GM18519 (cell line): ENCODE measurements around the gene TTC19.

ENCODE experiments used
- ATAC-seq: cut with Tn5 transposase; IDR thresholded peaks from one replicate; pipeline ENCODE4 v1.9.1; 2021; ENCODE audit warnings: mild to moderate bottlenecking, moderate library complexity; ENCODE audit not compliant: unreplicated experiment, low FRiP score

Gene TTC19

DNA sequence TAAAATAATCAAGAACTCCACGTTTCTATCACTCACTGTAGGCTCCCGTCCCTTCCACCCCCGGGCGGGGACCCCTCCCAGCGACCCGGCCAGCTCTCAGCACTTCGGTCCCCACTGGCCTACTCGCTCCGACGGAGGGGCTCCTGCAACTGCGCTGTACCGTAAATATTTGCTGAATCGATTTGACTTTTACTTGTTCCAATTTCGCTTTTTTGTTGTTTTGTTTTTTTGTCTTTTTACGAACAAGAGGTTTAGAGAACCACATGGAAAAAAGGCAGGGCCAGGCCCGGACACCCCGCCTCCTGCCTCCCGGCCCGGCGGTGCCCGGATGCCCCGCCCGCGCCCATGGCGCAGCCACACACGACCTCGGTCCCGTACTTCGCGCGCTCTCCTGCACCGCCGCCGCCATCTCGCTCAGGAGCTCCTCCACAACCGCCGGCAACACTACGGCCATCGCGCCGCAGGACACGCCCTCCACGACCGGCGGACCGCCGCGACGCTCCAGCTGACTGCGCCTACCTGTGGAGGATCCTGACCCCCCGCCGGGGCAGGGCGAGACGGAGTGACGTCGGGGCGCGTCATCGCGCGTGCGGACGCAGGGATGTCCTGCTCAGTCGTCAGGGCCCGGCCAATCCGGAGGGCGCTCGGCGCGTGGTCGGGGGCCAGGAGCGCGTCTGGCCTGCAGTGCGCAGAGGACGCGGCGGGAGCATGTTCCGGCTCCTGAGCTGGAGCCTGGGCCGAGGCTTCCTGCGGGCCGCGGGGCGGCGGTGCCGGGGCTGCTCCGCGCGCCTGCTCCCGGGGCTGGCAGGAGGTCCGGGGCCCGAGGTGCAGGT lies at the start of gene TTC19, which contains the start of gene ZSWIM7:
TSS of gene TTC19 (plus strand) at position 684 of the 833 bp plus-strand sequence. CDS start at position 709, 25 bp downstream.
TSS of gene ZSWIM7 (minus strand) at position 564 of the 833 bp plus-strand sequence. CDS start at position 454, 110 bp downstream.
- ATAC-seq, result peak; percentile 91

DNA sequence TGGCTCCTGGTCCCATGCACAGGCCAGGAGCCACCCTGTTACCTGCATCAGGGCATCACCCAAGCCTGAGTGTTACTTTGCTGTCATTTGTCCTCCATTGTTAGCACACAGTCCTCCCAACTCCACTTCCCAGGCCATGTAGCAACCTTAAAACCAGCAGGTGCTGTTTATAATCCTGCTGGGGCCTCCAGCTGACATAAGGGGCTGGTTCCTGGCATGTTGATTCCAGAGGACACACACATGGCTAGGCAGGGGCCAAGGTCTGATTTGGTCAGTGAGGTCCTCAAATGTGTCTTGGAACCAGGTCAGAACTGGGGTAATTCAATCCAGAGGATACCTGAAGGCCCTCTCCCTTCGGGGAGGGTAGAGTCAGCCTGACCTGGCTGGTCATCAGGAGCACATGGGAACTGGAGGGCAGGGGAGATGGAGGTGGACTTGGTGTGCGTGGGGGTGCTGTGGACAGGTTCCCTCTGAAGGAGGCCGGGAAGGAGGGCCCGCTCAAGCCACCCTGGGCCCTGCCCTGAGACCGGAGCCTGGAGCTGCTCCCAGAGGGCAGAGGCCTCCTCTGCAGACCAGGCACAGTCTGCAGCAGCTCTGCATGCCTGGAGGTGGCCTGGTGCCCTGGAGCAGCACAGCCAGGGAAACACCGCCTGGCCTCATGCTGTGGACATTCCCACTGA lies 48.1 kb upstream of the TTC19 start:
- no peak for ATAC-seq

GRCh38 chr17:15952048-15952532 lies 47.5 kb upstream of the TTC19 start:
- ATAC-seq, result no peak

DNA sequence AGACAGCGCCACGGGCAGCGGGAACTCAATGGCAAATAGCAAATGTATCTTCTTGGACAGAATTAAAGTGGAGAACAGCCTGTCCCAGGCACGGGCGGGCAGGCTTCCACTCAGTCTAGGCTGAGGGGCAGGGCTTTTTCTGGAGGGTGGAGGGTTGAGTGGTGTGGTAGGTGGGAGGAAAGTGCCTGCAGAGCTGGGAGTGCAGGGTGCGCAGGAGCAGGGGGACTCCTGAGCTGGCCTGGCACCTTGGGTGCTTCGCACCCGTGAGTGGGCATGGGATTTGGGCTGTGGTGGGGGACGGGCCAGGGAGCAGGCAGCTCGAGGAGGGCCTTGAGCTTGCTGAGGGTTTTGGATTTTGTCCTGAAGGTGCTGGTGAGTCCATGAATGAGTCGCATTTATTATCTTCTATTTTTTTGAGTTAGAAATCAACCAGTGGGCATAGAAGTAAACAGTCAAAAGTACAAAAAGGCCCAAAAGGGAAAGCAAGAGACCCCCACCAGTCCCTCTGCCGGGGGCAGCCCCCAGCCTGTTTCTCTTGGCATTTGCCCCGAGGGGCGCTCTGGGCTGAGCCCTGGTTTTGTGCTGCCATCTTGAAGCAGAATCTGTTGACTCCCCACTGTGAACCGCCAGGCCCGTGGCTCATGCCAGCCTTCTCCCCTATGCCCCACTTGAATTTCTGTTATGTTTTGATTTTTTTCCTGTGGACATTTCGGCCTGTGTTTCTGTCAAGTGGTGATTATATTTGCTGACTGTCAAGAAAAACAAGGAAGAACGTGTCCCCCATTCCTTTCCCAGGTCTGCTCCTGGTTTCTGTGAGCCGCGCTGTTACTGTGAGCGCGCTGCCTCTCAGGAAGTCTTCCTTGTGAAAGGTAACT lies 46.5 kb upstream of the TTC19 start:
- ATAC-seq, result no peak

DNA sequence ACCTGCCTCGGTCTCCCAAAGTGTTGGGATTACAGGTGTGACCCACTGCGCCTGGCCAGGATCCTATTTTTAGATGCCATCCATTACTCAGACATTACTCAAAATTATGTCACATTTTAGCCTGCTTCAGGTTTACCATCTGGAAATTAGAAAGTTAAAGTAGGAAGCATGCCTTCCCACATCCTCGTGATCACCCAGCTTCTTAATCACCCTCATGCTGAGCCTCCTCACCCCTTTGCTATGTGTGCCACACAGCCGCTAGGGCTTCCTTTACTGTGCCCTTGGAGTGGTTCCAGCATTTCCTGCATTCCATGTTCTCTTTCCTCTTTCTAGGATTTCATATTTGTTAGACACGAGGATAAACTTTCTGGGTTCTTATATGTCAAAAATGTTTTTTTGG lies 45.4 kb upstream of the TTC19 start:
- no peak for ATAC-seq

DNA sequence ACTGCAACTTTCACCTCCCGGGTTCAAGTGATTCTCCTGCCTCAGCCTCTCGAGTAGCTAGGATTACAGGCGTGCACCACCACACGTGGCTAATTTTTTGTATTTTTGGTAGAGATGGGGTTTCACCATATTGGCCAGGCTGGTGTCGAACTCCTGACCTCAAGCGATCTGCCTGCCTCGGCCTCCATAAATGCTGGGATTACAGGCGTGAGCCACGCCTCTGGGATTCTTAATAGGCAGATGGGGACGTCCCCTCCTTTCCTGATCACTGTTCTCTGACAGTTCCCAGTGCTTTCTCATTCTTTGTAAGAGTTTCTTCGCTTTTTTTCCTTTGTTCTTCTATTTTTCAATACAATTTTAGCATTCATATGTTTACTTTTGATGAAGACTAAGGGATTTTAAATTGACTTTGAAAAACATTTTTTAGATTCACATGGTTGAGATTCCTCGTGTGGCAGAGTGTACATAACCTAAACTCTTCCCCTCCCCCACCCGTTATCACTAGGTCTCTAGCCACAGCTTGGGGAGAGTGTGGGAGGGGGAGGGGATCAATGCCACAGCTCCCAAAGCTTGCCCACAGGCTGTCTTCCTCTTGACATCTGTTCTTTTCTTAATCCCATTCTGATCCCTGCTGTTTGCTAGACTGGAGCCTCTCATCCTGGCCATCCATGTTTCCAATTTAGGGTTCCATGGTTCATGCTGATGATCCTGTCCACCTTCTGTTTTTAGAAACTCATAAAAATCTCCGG lies 43.7 kb upstream of the TTC19 start:
- ATAC-seq, result no peak

GRCh38 chr17:15957206-15957605 lies 42.4 kb upstream of the TTC19 start:
- no peak for ATAC-seq

DNA sequence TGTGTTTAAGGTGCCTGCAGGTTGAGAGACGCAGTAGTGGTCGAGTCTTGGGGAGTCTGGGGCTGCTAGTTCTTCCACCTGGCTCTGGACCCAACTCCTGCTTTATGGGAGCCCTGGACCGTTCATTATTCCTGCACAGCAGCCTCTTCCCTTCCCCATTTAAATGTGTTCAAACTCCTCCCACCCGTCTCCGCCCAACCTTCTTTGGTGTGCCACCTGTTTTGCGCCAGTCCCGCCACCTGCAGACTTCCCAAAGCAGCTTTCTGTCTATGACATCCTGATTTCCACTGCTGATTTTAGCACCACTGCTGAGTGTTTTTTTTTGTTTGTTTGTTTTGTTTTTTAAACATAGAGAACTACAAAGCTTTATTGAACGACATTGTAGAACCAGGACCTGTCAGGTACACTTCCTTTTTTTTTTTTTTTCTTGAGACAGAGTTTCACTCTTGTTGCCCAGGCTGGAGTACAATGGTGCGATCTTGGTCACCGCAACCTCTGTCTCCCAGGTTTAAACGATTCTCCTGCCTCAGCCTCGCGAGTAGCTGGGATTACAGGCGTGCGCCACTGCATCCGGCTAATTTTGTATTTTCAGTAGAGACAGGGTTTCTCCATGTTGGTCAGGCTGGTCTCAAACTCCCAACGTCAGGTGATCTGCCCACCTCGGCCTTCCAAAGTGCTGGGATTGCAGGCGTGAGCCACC lies 41.9 kb upstream of the TTC19 start:
- ATAC-seq, result no peak

GRCh38 chr17:15958484-15958854 lies 41.2 kb upstream of the TTC19 start:
- ATAC-seq, result no peak

DNA sequence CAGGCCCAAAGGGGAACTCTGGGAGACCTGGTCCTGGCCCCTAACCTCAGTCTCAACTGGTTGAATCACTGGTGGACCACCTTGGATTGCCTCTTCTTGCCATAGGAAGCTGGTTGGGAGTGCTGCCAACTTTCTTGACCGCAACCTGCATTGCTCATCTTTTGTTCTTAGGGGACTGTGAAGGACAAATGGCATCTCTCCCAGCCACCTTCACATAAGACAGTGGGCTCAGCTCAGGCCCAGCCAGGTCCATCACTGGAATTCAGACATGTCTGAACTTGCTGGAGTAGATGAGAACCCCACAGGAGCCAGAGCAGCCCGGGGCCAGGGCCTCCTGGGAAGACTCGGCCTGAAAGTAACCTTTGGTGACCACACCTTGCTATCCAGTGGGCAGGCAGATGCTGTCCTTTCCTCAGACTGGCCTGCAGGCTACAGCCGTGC lies 35.9 kb upstream of the TTC19 start:
- ATAC-seq, result no peak

GRCh38 chr17:15965528-15965927 lies 34.1 kb upstream of the TTC19 start:
- no peak for ATAC-seq

- no peak for ATAC-seq
These were observed 33.3 kb upstream of the TTC19 start for GRCh38 chr17:15966183-15966878.

DNA sequence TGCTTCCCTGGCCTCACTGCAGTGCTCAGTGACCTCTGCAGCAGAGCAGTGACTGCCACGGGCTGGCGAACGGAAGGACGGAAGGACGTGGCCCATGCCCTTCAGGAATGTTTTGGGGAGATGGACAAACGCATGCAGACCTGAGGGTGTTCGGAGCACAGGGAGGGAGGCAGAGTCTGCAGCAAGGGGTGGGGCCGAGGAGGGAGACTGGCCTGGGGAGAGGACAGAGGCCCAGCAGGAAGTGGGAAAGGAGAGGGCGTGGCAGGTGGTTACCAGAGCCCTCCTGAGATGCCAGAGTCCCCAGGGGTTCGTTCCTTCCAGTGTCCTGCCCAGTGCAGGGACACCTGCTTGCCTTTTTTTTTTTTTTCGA lies 32.8 kb upstream of the TTC19 start:
- ATAC-seq, result no peak

GRCh38 chr17:15967706-15968399 lies 31.8 kb upstream of the TTC19 start:
- ATAC-seq, result no peak

DNA sequence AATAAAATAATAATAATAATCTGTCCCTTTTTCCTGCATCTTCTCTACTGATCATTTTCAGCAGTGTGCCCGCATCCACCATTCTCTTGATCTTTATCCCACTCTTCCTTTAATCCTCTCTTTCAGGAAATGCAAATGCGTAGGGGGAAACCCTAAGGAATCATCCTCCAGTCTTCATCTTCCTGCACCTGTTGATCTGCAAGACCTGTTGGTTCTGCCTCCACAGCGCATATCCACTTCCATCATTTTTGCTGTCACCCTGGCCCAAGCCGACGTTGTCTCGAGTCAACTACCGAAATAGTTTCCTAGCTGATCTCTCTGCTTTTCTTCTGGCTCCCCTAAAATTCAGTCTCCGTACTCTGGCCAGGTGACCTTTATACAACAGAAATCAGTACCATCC lies 30.2 kb upstream of the TTC19 start:
- ATAC-seq, result no peak

GRCh38 chr17:15970500-15970899 lies 29.1 kb upstream of the TTC19 start:
- ATAC-seq, result no peak

- ATAC-seq, result no peak
These were observed 28.4 kb upstream of the TTC19 start for GRCh38 chr17:15971098-15971678.

- no peak for ATAC-seq
These were observed 27.7 kb upstream of the TTC19 start for GRCh38 chr17:15971882-15972281.
